Stimulated activated CD4-positive, alpha-beta T cell treated with anti-CD3 and anti-CD28 coated beads, Interleukin-12 subunit alpha, Interleukin-12 subunit beta, amount 100 ng/mL, for 48 hours (primary cell): ENCODE data around the gene DENND4B.

ENCODE experiments used
- DNase-seq, 3 donors: peaks; one replicate each; pipeline ENCODE4 v3.0.0-alpha.2; 2020; ENCODE audit warnings: low read depth in 2 of 3, low spot score in 1 of 3

The DENND4B gene

GRCh38 chr1:153973071-153973470 lies 26.6 kb upstream of the DENND4B start:
- no peak for DNase-seq

- DNase-seq, result no peak
Measured at GRCh38 chr1:153970346-153970745, 23.8 kb upstream of the DENND4B start.

- DNase-seq, result no peak
Measured at GRCh38 chr1:153968972-153969371, 22.5 kb upstream of the DENND4B start.

- no peak for DNase-seq
Measured at GRCh38 chr1:153968408-153968807, 21.9 kb upstream of the DENND4B start.

- no peak for DNase-seq
Measured at GRCh38 chr1:153968000-153968363, 21.5 kb upstream of the DENND4B start.

GRCh38 chr1:153967107-153967999 lies 20.8 kb upstream of the DENND4B start, which contains the start of gene CREB3L4:
Gene CREB3L4, plus strand, starts transcription at chr1:153967902. Its CDS starts 624 bp downstream, at chr1:153968526.
- peak; percentile 54 to 75 (median 68) for DNase-seq

GRCh38 chr1:153963850-153964331 lies 17.4 kb upstream of the DENND4B start:
- DNase-seq, result no peak

GRCh38 chr1:153963030-153963849 lies 16.7 kb upstream of the DENND4B start, which contains the start of gene SLC39A1:
Gene SLC39A1, minus strand, starts transcription at chr1:153963537. Its CDS starts 822 bp downstream, at chr1:153962715.
- DNase-seq, result peak; percentile 89 to 97 (median 96)

- DNase-seq, result no peak
Measured at GRCh38 chr1:153962088-153963029, 15.8 kb upstream of the DENND4B start.

- DNase-seq, result no peak
Measured at GRCh38 chr1:153961421-153961820, 14.9 kb upstream of the DENND4B start.

GRCh38 chr1:153960206-153960605 lies 13.7 kb upstream of the DENND4B start:
- DNase-seq, result no peak

- DNase-seq, result no peak
Measured at GRCh38 chr1:153959454-153959853, 12.9 kb upstream of the DENND4B start.

GRCh38 chr1:153958961-153959260 lies 12.4 kb upstream of the DENND4B start:
- DNase-seq, result no peak

GRCh38 chr1:153958111-153958960 lies 11.8 kb upstream of the DENND4B start, which contains the start of gene CRTC2:
Gene CRTC2, minus strand, starts transcription at chr1:153958612. Its CDS starts 115 bp downstream, at chr1:153958497.
- DNase-seq, result peak; percentile 95 to 97 (median 96)

GRCh38 chr1:153957744-153958110 lies 11.2 kb upstream of the DENND4B start:
- DNase-seq, result peak in 1 of 3 donors; percentile 22

- DNase-seq, result no peak
Measured at GRCh38 chr1:153956997-153957715, 10.6 kb upstream of the DENND4B start.

GRCh38 chr1:153954826-153955225 lies 8.3 kb upstream of the DENND4B start:
- DNase-seq, result no peak

GRCh38 chr1:153953859-153954365 lies 7.4 kb upstream of the DENND4B start:
- DNase-seq, result no peak

GRCh38 chr1:153951801-153952200 lies 5.3 kb upstream of the DENND4B start:
- DNase-seq, result no peak
